ENCODE data around the gene MACROH2A2. TPM values are rescaled to one million over a fixed set of nuclear protein-coding genes. Genes with fewer than 3 reads are reported as not detected.

Gene MACROH2A2
- total and polyA plus RNA-seq, 2 of the 4 experiments (the other 2 are of a cell fraction): 16.1 to 17.4 TPM

GRCh38 chr10:70057306-70057705 lies 4.7 kb downstream of the MACROH2A2 start:
- in situ Hi-C loops (cut with MboI; ENCODE audit: low sequenced_read_pairs) (no loop called here), intact Hi-C loops (cut with micrococcal nuclease) (no loop called here), dilution Hi-C loops (cut with HindIII; ENCODE audit: low sequenced_read_pairs, unreplicated experiment) (no loop called here)
- BruUV-seq (replicated peaks): no TSS peak
- no peak overlapping the region for H2BK20ac ChIP-seq (ENCODE audit: low read depth, low read length)
- no peaks in the 10 kb centered on the region for H3K36me3 ChIP-seq (ENCODE audit: control insufficient read depth, insufficient read depth, low read length)
- ChIA-PET CTCF (no interaction called here), POLR2A (ENCODE audit: unreplicated experiment) (no interaction called here)
- H2AFZ ChIP-seq (replicated peaks; ENCODE audit: low read length, poor library complexity): no peak overlapping the region
- no peaks in the 10 kb centered on the region; the same call in 1 of the 2 replicates for H3K9me1 ChIP-seq (ENCODE audit: insufficient read depth, low read length)
- H3K9me3 ChIP-seq (ENCODE audit: control insufficient read depth, insufficient read depth, low read length): no peaks in the 10 kb centered on the region
- H3K4ac ChIP-seq (ENCODE audit: low read depth, low read length): no peak overlapping the region
- H3K23ac ChIP-seq (ENCODE audit: low read depth, low read length): no peak overlapping the region
- H3K27me3 ChIP-seq (ENCODE audit: control insufficient read depth, insufficient read depth, low read length): no peaks in the 10 kb centered on the region
- no peaks in the 10 kb centered on the region for H3K4me1 ChIP-seq (ENCODE audit: control insufficient read depth, insufficient read depth, low read length)
- peaks cover 13 to 15% of the 10 kb centered on the region in 2 experiments; a peak in 3 of 4 replicates for H3K79me1 ChIP-seq (ENCODE audit: low read depth in 1 of 2, low read length in 2 of 2)
- no peak overlapping the region for H4K91ac ChIP-seq (ENCODE audit: insufficient read depth, low read depth, low read length)
- no CpG with 5 or more reads among the region's 4 CpGs for WGBS, 2 experiments (ENCODE audit: extremely low coverage in 2 of 2, insufficient read length in 1 of 2)
- no peak overlapping the region for H3K14ac ChIP-seq (replicated peaks; ENCODE audit: low read depth, low read length)
- no peak overlapping the region for H2BK15ac ChIP-seq (ENCODE audit: low read depth, low read length)
- no peak overlapping the region for H2BK5ac ChIP-seq (ENCODE audit: low read depth, low read length, poor library complexity, severe bottlenecking)
- no peak overlapping the region for H3K27ac ChIP-seq (ENCODE audit: insufficient read depth, low read length)
- no peak for TF ChIP-seq BHLHE40 (IDR thresholded peaks at IDR 0.05; ENCODE audit: low read depth, low read length)
- TF ChIP-seq RAD21 (IDR thresholded peaks at IDR 0.05; ENCODE audit: low read length): no peak
- TF ChIP-seq RFX5 (IDR thresholded peaks at IDR 0.05; ENCODE audit: low read depth, low read length): no peak
- no peak for TF ChIP-seq SMC3 (IDR thresholded peaks at IDR 0.05; ENCODE audit: low read depth, low read length)
- TF ChIP-seq RCOR1 (IDR thresholded peaks at IDR 0.05; ENCODE audit: insufficient replicate concordance, low read length): no peak
- TF ChIP-seq CEBPB (IDR thresholded peaks at IDR 0.05; ENCODE audit: low read depth, low read length): no peak
- TF ChIP-seq NFE2L2 (IDR thresholded peaks at IDR 0.05; ENCODE audit: low read depth, low read length): no peak
- TF ChIP-seq FOS (IDR thresholded peaks at IDR 0.05; ENCODE audit: low read depth, low read length): no peak
- TF ChIP-seq MAZ (IDR thresholded peaks at IDR 0.05; ENCODE audit: borderline replicate concordance, low read depth, low read length): no peak
- TF ChIP-seq MAFK (IDR thresholded peaks at IDR 0.05; ENCODE audit: low read depth, low read length): no peak
- no peak for TF ChIP-seq ELK1 (IDR thresholded peaks at IDR 0.05; ENCODE audit: borderline replicate concordance, low read depth, low read length)
- TF ChIP-seq MXI1 (IDR thresholded peaks at IDR 0.05; ENCODE audit: borderline replicate concordance, low read depth, low read length): no peak
- TF ChIP-seq USF2 (IDR thresholded peaks at IDR 0.05; ENCODE audit: low read depth, low read length): no peak
- no peak for TF ChIP-seq CTCF (conservative IDR thresholded peaks at IDR 0.05; ENCODE audit: low read depth, low read length)
- TF ChIP-seq CHD1 (IDR thresholded peaks at IDR 0.05; ENCODE audit: low read depth, low read length): no peak
- ATAC-seq (ENCODE audit: low read depth) (no peak), DNase-seq (peak; percentile 36)
- no peak overlapping the region for H4K5ac ChIP-seq (ENCODE audit: low read depth, low read length)
- no peak overlapping the region for H2BK120ac ChIP-seq (ENCODE audit: low read depth, low read length)
- H3K18ac ChIP-seq (ENCODE audit: low read depth, low read length): no peak overlapping the region
- H3K4me2 ChIP-seq (ENCODE audit: low read depth, low read length): no peak overlapping the region
- no peak overlapping the region for H3K9ac ChIP-seq (ENCODE audit: low read depth, low read length)
- no peak overlapping the region for H2AK5ac ChIP-seq (ENCODE audit: low read depth, low read length)
- H3K4me3 ChIP-seq (ENCODE audit: insufficient read depth, low read depth, low read length): no peak overlapping the region
- peaks cover 4% of the 10 kb centered on the region; the same call in 1 of the 2 replicates for H4K20me1 ChIP-seq (ENCODE audit: insufficient read depth, low read length)
- no peak overlapping the region for H3K56ac ChIP-seq (ENCODE audit: extremely low read depth, insufficient read depth, low read length)
- H4K8ac ChIP-seq (ENCODE audit: low read depth in 2 of 2, low read length in 2 of 2): no peak overlapping the region
- H2AK9ac ChIP-seq (replicated peaks; ENCODE audit: low read depth, low read length, poor library complexity): no peak overlapping the region
